NK-92 treated with Interleukin-12 subunit alpha and Interleukin-12 subunit beta, amount 100 ng/mL, for 24 hours (cell line): ENCODE data around the gene VAMP8.
"Not testable (repeated sequence)": the region's sequence is repeated elsewhere in the genome, so short reads cannot be mapped to it uniquely, and the experiment has no call there.

Experiments
- DNase-seq: peaks from one replicate; lab custom pipeline; 2025; lab: John Stamatoyannopoulos, UW

The VAMP8 gene

DNA sequence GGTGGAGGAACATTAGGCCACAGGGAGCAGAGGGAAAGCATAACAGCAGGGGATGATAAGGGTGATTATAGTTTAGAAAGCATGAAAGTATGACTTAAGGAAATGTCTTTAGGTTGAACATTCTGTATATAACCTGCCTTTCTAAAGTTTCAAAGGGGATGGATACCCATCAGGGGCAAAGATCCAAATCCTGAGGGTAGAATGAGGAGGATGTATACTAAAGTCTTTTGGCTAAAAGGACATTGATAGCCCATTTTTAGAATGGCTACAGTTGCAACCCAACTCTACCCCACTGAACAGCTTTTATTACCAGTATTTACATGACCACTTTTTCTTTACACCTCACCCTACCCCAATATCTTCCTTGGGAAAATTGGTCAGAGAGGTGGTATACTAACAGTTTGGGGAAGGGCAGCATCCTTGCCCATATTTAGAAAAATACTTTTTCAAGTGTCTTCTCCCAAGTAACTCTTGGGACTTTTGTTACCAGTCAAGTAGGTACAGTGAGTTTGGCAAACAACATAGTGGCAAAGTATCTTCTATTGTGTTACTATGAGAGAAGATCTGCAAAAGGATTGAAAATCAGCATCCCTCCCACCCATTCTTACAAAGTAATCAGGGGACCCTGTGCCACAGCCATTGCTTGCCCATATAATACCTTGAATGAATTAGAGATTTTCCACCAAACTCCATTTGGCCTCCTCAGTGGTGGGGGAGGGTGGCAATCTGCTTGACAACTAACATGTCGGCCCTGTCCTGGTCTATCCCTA lies 30.1 kb upstream of the VAMP8 start:
- DNase-seq, result no peak

DNA sequence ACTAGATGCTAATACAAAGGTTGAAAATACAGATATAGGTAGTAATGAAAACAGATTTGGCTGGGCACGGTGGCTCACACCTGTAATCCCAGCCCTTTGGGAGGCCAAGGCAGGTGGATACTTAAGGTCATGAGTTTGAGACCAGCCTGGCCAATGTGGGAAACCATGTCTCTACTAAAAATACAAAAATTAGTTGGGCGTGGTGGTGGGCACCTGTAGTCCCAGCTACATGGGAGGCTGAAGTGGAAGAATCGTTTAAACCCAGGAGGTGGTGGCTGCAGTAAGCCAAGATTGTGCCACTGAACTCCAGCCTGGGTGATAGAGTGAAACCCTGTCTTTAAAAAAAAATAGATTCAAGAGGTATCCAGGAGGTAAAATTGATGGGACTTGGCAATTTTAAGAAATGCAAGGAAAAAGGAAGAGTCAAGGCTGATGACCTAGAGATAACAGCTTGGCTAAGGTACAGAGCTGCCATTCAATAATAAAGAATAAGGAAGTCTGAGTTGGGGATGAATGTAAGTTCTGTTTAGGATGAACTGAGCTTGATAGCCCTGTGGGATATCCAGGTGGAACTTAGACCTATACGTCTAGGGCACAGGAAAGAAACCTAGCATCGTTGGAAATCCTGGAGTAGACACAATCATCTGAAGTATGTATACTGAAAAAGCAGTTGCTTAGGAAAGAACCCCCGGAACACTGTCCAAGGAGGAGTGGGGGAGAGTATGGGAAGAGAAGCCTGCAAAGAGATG lies 29.4 kb upstream of the VAMP8 start:
- no peak for DNase-seq

DNA sequence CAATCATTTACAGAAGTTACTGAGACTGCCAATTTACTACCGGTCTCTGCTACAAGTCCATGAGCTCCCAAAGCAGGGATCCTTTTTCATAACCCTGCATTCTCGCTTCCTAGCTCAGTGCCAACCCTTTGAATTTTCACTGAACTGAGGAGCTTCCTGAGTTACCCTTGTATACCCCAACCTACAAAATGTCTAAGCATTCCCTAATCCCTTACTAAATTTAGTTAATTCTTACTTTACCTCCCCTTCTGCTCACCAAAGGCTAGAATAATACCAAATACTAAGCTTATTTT lies 28.8 kb upstream of the VAMP8 start:
- DNase-seq, result no peak

DNA sequence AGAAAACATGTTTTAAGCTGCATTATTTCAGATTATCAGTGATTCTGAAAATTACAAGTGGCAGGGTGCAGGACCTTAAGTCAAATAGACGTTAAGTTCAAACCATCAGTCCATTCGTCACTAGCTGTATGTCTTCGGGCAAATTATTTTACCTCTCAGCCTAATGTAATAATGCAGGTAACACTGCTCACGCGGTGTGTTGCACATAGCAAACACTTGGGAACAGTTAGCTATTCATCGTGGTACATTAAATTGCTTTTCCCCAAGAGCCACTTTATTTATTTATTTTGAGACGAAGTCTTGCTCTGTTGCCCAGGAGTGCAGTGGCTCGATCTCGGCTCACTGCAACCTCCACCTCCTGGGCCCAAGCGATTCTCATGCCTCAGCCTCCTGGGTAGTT lies 28.3 kb upstream of the VAMP8 start:
- no peak for DNase-seq

DNA sequence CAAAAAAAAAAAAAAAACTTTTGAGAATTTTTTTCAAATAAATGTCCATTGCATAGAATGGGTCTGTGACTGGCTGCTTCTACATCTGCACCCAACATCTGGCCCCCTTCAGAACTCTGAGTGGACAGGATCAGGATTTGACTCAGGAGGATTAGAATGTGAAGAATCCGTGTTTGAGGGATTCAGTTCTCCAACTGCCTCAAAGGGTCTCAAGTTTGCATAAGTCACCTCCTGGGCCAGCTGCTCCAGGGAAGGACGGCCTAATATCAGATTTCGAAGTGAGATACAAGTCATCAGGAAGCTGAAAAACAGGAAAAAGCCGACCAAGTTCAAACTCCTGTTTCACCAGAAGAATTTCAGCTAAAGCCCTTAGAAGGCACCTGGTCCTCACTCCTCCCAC lies 27.6 kb upstream of the VAMP8 start:
- no peak for DNase-seq

DNA sequence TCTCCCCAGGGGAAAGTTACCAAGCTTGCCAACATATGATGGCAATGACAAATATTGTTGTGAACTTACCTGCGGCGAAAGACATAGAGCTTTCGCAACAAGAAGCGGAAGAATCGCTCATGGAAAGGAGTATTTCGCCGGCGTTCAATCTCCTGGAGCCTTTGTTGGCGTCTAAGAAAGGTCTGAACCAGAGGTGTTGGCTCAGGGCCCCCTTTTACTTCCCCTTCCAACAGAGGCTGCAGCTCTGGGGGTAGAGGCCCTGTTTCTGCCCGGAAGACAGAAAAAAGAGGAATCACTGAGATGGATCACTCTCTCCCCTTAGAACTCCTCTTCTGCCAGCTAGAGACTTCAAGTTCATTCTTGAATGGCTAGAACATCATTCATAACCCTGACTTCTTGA lies 26.9 kb upstream of the VAMP8 start:
- no peak for DNase-seq

DNA sequence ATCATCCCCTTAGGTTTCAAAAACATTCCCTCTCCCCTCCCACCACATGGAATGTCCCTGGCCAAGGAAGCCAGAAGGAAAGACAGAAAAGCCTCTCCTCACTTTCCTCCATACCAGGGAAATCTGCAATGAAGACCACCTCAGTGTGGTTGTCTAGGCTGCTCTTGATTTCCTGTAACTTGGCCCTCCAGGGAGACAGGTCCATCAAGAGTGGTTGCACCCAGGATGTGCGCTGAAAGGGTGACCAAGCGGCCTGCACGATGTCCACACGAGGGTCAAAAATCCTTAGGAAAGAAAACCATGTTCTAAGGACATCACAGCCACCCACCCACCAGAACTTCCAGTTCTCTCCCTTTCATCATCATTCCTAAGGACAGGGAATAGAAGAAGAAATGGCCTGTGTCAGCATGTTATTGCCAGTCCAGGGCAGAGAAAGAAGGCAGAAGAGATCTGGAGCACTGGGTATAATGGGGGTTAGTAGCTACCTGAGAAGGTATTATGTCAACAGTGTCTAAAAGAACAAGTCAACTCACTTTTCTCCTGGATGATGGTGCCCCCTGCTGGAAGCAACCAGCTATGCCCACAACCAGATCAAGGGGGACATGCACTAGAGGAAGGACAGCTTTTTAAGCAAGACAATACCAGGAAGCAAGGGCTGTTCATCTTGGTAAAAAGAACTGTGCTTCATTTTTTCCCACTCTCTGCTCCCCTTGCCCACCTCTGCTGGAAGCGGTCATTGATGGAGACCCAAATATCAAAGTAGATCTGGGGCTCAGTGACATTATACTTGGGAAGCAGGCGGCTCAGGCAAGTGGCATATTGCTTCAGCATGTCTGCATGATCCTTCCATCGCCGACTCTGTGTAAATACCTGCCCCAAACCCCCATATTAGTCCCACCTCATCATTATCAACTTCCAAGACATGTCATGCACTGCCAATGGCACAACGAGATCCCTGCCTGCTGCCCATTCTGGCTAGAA lies 25.4 kb upstream of the VAMP8 start:
- DNase-seq, result peak; percentile 55

DNA sequence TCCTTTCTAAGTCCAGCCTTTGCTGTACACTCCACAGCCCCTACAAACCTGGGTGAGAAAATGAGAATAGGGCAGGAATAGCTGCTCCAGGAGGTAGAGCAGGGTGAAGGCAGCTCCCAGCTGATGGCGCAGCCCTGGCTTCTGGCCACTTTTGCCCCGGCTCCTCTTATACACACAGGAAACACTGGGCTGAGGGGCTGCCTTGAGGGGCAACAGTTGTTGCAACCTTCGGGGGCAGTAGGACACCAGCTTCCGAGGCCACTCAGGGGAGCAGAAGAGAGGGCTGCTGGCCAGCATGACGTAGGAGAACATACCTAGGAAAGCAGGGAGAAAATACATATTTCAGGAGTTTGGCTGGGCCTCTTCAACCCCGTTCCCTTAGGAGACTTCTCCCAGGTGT lies 24.2 kb upstream of the VAMP8 start:
- DNase-seq, result no peak

DNA sequence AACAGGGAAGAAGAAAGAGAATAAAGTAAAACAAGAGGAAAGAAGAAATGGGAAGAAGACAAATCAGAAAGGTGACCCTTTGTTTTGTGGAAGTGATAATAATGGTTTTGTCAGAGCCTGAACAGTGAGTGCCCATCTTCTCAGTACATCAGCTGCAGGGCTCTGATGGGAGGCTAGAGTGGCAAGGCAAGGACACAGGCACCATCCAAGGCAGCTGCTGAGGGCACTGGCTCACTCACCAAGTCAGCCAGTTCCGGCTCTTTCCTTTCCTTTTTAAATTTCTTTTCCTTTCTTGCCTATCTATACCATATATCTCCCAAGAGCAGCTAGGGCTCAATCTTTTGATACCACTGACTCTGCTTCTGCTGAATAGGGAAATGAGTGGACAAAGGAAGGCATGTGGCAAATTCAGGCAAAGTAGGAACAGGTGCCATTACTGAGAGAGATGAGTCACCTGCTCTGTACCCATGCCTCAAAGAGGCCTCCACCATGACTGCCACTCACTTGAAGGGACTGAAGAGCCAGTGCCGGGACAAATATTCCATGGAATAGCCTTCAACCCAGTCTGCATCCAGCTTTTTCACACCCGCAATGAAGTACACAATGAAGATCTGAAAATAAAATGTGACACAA lies 22.3 kb upstream of the VAMP8 start:
- no peak for DNase-seq

DNA sequence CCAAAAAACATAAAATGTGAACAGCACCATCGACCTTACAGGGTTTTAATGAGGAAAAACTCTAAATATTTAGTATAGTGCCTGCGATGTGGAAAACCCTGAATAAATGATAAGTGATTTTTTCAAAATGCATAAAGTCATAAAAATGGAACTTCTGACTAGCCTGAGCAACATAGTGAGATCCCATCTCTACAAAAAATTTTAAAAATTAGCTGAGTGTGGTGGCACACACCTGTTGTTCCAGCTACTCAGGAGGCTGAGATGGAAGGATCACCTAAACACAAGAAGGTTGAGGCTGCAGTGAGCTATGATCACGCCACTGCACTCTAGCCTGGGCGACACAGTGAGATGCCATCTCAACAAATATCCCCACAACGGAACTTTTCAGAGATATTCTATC lies 20.3 kb upstream of the VAMP8 start:
- DNase-seq, result no peak

DNA sequence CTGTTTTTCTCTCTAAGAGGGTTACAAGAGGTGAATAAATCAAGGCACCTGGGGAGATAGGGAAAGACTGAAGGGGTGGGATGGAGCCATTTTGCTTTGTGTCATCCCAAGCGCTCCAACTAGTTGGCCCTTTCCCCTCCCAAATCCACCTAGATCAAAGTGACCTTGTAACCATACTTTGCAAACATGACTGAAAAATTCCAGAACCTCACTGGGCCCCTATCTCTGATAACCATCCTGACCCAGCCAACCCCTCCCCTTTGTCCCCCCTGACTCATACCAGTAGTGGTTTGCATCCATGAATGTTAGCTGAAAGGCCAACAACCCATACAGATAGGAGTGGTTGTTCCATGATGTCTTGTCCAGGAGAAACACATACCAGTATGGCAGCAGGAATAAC lies 19.2 kb upstream of the VAMP8 start:
- DNase-seq, result no peak

DNA sequence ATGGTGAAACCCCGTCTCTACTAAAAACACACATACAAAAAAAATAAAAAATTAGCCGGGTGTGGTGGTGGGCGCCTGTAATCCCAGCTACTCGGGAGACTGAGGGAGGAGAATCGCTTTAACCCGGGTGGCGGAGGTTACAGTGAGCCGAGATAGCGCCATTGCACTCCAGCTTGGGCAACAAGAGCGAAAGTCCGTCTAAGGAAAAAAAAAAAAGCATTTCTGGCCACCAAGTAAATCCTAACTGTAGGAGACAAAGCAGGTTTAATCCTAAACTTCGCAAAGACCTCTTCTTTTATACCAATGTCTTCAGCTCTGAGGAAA lies 17.0 kb upstream of the VAMP8 start:
- not testable (repeated sequence) for DNase-seq

DNA sequence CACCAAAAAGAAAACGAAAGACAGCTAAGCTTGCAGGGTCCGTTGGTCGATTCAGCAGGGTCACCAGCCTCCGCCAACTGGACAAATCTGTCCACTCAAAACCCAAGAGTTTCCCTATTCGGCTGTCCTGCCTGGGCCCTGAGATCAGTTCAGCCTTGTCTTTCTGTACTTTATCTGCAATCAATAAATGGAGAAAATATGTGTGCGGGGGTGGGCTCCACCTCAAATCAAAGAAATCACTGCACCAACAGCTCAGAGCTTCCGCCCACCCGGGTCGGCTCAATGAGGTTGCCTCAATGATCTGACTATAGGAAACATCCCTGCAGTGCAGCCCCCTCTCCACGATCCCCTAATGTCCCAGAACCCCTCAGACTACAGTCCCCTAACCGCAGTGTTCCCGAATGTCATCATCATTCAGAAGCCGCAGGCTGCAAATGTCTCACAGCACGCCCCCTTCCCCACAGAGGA lies 16.5 kb upstream of the VAMP8 start:
- peak; percentile 38 for DNase-seq

DNA sequence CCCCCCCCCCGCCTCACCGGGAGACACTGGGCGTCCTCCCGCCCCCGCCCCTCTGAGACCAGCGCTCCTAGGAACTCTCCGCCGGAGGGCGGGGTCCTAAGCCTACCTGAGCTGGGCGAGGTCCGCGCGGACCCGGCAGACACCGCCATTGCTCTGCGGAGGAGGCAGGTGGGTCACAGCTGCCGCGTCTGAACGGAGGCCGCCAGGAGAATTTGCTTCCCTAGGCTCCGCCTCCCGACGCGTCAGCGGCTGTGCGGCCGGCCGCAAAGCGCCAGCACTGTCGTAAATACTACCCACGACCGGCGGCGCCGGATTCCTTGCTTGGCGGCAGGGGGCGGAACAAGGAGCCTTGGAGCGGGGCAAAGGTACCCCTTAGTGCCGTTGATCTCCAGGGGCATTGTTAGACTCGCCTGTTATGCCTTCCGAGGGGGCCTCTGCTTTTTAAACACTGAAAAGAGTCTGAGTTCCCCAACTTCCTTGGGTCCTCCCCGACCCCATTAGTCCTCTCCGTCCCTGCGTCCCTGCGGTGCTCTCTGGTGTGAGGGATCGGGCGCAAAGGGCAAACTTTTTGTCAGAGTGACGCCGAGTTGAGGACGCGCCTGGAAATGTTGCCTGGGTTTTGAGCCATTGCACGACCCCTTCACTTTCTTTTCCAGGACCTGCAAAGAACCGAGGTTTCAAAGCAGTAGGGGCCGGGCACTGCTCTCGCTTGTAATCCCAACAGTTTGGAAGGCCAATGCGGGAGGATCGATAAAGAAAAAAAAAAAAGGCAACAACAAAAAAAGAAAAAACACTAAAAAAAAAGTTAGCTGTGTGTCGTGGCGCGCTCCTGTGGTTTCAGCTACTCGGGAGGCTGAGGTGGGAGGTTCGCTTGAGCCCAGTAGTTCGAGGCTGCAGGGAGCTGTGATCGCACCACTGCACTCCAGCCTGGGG lies 15.8 kb upstream of the VAMP8 start, which contains the start of gene GGCX:
Gene GGCX (minus strand): TSS at position 214 of the 933 bp plus-strand sequence. CDS start 65 bp downstream, at position 149.
- DNase-seq, result peak; percentile 90

DNA sequence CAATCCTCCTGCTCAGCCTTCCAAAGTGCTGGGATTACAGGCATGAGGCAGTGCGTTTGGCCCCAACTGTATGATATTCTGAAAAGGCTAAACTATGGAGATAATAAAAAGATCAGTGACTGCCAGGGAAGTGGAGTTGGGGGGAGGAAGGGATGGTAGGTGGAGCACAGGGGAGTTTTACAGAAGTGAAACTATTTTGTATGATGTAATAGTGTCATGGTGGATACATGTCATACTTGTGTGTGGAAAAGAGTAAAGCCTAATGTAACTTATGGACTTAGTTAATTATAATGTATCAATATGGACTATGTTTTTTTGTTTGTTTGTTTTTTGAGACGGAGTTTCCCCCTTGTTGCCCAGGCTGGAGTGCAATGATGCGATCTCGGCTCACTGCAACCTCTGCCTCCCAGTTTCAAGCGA lies 13.2 kb upstream of the VAMP8 start:
- no peak for DNase-seq

DNA sequence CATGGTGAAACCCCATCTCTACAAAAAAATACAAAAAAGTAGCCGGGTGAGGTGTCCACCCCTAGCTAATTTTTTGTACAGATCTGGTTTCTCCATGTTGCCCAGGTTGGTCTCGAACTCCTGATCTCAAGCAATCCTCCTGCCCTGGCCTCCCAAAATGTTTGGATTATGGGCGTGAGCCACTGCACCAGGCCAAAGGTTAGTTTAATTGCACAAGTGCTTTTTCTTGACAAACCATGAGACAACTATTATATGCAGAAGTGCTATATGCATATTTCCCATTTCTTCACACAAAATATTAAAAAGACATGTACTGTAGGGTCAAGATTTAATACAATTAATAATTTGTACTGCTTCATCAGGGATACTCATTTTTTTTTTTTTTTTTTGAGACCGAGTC lies 11.1 kb upstream of the VAMP8 start:
- DNase-seq, result no peak

DNA sequence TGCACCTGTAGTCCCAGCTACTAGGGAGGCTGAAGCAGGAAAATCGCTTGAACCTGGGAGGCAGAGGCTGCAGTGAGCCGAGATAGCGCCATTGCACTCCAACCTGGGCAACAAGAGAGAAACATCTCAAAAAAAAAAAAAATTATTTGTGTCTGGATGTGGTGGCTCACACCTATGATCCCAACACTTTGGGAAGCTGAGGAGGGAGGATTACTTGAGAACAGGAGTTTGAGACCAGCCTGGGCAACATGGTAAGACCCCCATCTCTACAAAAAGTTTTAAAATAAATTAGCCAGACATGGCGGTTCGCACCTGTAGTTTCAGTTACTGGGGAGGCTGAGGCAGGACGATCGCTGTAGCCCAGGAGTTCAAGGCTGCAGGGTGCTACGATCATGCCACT lies 1.6 kb upstream of the VAMP8 start:
- no peak for DNase-seq

DNA sequence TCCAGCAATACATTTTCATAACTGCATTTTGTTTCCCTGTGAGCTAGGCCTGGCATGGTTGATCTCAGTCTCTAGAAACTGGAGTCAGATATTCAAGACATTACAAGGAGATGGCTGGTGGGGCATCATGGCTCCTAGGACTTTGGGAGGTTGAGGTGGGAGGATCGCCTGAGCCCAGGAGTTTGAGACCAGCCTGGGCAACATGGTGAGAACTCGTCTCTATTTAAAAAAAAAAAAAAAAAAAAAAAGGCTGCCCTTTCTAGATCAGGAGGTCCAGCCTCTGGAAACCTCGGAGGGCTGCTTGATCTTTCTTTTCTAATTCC lies 362 bp upstream of the VAMP8 start:
- DNase-seq, result no peak

DNA sequence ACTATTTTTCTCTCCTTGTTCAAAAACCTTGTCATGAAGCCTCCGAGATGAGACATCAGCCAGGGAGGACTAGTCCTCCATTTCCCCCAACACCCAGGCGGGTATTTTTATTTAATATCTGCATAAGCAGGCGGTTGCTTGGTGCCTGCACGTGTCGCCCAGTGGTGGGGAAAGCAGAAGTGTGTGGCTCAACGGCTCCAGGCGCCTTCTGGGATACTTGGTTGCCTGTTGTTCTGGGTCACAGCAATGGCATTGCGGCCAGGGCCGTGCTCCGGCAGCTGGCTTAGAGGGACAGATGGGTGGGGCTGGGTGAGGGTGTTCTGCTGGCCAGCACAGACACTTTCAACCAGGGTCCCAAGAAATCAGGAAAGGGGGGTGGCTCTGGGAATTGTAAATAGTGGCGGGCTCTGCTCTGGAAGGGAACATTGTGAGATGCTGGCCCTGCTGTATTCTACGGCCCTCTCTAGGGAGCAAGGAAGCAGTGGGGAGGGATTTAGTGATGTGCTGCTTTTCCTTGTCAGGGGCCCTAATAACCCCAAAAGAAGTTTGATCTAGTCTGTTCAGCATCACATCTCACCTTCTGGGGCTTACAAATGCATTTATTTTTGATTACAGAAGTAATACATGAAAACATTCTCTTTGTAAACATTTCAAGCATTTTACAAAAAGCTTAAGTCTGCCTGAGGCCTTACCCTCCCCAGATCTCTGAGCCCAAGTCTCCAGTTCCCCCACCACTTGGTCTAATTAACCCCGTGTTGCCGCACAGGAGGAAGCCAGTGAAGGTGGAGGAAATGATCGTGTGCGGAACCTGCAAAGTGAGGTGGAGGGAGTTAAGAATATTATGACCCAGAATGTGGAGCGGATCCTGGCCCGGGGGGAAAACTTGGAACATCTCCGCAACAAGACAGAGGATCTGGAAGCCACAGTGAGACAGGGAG lies 1.1 kb downstream of the VAMP8 start:
- no peak for DNase-seq
